KG1 (cell line): ENCODE results near the gene TGFB1.
A peak's percentile ranks its signal among the peaks of the same experiment; 100 is the strongest.
"Not testable (repeated sequence)": the region's sequence is repeated elsewhere in the genome, so short reads cannot be mapped to it uniquely, and the experiment has no call there.

ENCODE experiments used
- DNase-seq: peaks from one replicate; lab custom pipeline; 2025; lab: John Stamatoyannopoulos, UW

TGFB1 gene

DNA sequence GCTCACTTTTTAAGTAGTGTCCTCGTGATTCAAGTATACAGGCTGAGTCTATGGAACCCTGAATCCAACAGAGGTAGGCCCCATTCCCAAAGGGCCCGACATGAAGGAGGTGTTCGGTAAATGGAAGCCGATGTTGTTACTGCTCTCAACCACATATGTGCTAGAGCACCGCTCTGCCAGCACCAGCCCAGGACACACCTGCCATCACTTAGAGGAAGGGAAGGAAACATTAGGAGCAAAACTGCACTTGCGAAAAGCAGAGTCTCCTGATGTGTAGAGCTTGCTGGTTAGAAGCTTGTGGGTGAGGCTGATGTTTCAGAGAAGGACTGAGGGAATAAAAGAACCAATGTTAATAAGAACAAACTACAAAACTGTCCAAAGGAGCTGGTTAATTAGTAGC is 53.2 kb downstream of the TGFB1 start:
- no peak for DNase-seq

DNA sequence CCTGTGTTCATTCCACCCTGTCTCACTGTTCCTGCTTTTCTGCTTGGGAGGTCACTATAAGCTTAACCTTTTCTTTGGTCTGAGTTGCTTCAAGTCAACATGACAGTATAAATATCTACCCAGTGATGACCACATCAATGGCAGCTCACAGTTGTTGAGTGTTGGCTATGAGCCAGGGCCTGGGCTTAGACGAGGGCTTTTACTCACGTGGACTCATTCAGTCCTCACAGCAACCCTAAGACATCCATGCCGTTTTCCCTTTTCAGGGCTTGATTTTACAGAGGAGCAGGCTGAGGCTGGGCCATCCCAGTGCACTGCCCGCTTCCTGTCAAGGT is 54.0 kb downstream of the TGFB1 start:
- DNase-seq = no peak

DNA sequence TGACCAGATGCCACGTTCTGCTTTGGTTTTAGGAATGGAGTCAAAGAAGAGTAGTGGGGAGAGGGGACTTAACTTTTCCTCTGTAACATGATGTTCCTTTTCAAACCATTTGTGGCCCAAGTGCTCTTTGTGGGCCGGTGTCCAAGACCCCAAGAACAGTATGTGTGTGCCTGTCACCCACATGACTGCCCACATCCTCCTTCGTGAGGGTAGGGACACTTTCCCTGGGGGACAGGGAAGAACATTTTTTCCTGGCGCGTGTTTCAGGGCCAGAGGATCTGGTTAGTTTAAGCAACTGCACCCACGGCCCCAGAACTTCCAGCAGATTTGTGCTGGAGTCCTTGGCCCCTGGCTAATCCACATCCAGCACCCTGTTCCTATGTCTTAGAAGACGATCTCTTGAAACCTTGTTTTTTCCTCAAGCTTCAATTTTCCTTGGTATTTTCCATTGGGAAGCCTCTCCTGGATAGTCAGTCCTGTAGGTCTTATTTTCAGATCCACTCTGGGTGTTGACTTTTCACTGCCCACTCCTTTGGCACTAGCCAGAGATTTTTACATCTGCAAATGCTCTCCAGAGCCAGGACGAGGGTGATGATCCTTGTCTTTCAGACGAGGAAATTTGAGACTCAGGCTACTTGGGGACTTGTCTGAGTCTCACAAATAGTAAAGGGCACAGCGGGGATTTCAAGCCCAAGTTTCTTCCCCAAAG is 54.5 kb downstream of the TGFB1 start:
- no peak for DNase-seq

DNA sequence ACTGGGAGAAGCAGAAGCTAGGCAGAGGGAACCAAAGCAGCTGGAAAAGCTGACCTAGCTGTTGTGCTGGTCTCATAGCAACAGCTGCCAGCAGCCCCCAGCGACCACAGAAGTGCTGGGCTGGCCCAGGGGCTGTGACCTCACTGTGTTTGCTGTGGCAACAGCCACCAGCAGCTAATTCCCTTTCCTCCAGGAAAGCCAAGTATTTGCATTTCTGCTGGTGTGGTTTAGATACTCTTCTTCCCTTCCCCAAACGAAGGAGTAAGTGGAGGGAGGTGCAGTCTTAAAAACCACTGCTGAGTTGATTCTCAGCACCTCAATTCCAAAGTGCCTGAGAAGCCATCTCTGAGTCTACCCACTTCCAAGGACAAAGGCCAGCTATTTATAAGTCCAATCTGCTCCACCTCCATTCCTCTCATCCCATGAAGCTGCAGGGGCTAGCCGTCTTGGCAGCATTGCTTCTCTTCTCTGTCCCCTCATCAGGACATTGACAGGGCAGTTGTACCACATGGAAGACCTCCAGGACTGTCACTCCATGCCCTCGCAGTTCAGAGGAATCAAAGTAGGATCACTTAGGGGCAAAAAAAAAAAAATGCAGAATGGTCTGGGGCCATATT is 55.3 kb downstream of the TGFB1 start:
- DNase-seq = peak; percentile 7

DNA sequence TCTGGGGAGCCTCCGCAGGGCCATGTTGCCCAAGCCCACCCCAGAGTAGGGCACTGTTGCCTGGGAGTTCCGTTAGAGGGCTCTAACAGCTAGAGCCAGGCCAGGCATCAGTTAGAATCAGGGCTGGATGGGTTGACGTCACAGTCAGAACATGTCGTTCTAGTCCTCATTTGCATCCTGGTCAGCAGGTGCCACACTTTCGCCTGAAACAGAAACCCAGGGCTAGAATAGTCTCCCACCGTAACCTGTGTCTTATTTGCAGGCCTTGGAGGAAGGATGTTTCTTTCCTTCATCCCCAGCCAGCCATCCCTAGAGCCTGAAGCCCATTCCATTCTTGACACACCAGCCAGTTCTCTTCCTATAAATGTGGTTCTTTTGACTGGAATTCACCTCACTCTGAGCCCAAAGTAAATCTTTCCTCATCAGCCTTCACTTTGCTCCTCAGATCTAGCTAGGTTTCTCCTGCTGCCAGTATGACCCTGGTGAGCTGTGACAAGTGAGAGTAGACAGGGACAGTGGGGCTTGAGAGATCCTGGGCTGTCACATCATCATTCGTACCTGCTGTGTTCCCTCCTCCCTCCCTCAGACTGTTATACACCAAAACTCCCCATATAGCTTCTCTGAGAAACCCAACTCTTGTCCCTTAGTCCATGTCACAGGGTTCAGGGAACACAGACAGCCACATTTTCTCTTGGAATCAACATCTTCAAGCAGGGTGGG is 55.9 kb downstream of the TGFB1 start:
- DNase-seq = no peak

DNA sequence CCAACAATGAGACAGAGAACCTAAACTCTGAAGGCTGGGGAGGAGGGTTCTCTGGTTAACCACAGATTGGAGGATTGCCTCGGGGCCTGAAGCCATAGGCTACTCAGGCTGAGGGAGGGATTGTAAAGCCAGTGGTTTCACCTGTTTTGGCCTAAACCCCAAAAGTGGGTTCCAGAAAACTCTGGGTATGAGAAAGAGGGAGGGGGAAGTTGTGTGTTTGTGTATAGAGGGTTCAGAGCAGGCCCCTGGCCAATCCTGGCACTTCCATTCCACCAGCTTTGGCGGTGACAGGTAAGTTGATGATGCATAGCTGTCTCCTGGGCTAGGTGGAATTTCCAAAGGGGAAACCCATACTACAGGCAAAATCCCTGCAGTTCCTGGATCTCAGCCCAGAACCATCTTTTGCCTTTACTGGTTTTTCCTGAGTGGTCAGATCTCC is 57.3 kb downstream of the TGFB1 start:
- no peak for DNase-seq

DNA sequence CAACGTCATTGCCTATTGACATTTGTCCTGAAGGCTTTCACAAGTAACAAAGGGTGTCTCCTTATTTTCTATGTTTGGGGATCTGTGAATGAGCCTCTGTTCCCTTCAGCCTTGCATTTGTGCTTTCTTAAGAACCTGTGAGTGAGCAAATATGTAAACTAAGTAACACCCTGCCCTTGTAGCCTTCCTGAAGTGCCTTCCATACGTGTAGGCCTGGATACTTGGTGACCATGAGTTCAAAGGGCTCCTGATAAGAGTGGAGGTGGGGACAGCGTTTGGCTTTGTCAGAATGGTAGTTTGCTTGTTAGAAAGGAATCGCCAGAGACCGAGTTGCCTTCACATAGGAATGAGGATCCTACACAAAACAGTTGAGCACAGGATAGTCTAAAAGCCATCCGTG is 58.2 kb downstream of the TGFB1 start:
- no peak for DNase-seq

DNA sequence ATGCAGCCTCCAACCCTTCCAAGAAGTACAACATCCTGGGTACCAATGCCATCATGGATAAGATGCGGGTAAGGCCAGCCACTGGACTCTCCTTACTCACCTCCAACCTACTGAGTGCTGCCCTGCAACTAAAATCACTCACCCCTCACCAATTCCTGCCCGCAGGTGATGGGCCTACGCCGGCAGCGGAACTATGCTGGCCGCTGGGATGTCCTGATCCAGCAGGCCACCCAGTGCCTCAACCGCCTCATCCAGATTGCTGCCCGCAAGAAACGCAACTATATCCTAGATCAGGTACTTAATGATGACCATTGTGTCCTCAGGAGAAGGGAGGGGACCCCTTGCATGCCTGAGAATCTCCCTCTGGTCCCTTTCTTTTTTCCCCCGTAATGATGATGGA is 59.3 kb downstream of the TGFB1 start:
- no peak for DNase-seq

DNA sequence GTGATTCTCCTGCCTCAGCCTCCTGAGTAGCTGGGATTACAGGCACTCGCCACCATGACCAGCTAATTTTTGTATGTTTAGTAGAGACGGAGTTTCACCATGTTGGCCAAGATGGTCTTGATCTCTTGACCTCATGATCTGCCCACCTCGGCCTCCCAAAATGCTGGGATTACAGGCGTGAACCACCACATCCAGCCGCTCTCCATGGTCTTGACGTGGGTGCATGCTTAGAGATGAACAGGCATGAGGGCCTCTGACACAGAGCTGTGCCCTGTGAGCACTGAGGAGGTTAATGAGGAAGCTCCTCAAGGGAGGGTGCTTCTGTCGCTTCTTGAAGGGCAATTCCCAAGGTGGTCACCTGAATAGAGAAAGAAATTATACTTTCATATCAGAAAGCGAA is 63.9 kb downstream of the TGFB1 start:
- not testable (repeated sequence) for DNase-seq

DNA sequence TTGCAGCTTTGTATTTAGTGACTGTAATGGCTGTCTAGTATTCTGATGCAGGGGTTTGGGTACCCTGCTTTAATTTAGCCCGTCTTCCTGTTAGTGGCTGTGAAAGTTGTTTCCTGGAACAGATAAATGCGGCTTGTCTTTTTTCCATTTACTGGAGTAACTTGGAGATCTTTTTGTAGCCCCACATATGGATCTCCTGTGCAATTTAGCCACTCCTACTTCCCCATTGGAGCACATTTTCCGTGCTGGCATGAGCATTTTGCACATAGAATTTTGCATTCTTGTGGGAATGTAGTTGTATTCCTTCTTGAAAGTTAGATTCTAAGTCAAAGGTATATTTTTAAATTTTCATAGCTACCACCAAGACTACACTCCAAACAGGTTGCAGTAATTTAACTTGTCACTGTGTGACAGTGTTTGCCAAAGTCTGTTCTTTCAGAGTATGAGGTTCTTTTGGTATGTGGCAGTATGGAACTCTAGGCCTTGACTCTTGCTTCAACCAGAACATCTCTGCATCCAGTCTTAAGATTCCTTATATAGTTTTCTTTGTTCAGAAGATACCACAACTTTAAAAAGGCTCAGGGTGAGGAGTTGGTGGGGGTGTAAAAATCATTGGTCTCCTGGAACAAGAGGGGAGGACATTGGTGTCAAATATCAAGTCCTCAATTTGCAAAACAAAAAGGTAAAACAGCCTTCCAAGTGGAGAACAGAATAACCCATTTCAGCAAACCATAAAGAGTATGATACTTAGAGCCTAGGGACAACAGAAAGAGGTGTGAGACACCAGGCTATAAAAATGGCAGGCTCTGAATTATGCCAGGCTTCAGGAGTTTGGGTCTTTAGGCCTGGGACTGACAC is 64.8 kb downstream of the TGFB1 start:
- DNase-seq = no peak
